GM21737 (cell line): ENCODE results near the gene LAMA4.

Experiments
- ATAC-seq: cut with Tn5 transposase; IDR thresholded peaks from one replicate; pipeline ENCODE4 v1.9.1; 2021; ENCODE audit warnings: mild to moderate bottlenecking, moderate library complexity; ENCODE audit not compliant: unreplicated experiment

LAMA4 gene

GRCh38 chr6:112241820-112242429 lies 12.4 kb downstream of the LAMA4 start:
- ATAC-seq: no peak

GRCh38 chr6:112237595-112237994 lies 16.8 kb downstream of the LAMA4 start:
- ATAC-seq: no peak

GRCh38 chr6:112237066-112237465 lies 17.3 kb downstream of the LAMA4 start:
- ATAC-seq: no peak

GRCh38 chr6:112235956-112236355 lies 18.4 kb downstream of the LAMA4 start:
- ATAC-seq: no peak

- no peak for ATAC-seq
These were observed 19.8 kb downstream of the LAMA4 start for GRCh38 chr6:112234601-112235000.

GRCh38 chr6:112233847-112234246 lies 20.5 kb downstream of the LAMA4 start:
- ATAC-seq: no peak

- ATAC-seq: no peak
These were observed 21.5 kb downstream of the LAMA4 start for GRCh38 chr6:112232845-112233256.

- ATAC-seq: no peak
These were observed 22.7 kb downstream of the LAMA4 start for GRCh38 chr6:112231594-112232060.

GRCh38 chr6:112231164-112231563 lies 23.2 kb downstream of the LAMA4 start:
- ATAC-seq: no peak

GRCh38 chr6:112228480-112229332 lies 25.7 kb downstream of the LAMA4 start:
- no peak for ATAC-seq

- ATAC-seq: no peak
These were observed 26.4 kb downstream of the LAMA4 start for GRCh38 chr6:112227992-112228391.

- ATAC-seq: no peak
These were observed 27.0 kb downstream of the LAMA4 start for GRCh38 chr6:112227411-112227810.

GRCh38 chr6:112225691-112226090 lies 28.7 kb downstream of the LAMA4 start:
- no peak for ATAC-seq

- no peak for ATAC-seq
These were observed 30.3 kb downstream of the LAMA4 start for GRCh38 chr6:112224088-112224487.

- no peak for ATAC-seq
These were observed 31.1 kb downstream of the LAMA4 start for GRCh38 chr6:112223070-112223861.

- ATAC-seq: no peak
These were observed 32.1 kb downstream of the LAMA4 start for GRCh38 chr6:112221981-112222852.

- ATAC-seq: no peak
These were observed 32.8 kb downstream of the LAMA4 start for GRCh38 chr6:112221561-112221960.

GRCh38 chr6:112218563-112218962 lies 35.8 kb downstream of the LAMA4 start:
- ATAC-seq: no peak

- ATAC-seq: no peak
These were observed 37.5 kb downstream of the LAMA4 start for GRCh38 chr6:112216662-112217551.
